K562 (cell line): ENCODE results near the gene L3MBTL1. TPM values are rescaled to one million over a fixed set of nuclear protein-coding genes. Genes with fewer than 3 reads are reported as not detected.

Experiments used
- ARID1B ChIP-seq: fragments of 450-650 bp; IDR thresholded peaks from 2 replicates; pipeline ENCODE4 v1.6.1; 2016; ENCODE audit warnings: antibody characterized with exemption, mild to moderate bottlenecking, inconsistent platforms
- MTA2 ChIP-seq: fragments of 450-650 bp; IDR thresholded peaks from 2 replicates; pipeline ENCODE4 v1.6.1; 2016; ENCODE audit warnings: low read depth
- NEUROD1 ChIP-seq: fragments of 150-350 bp; IDR thresholded peaks from 2 replicates; pipeline ENCODE4 v1.6.1; 2014; ENCODE audit warnings: borderline replicate concordance, low read length, low read depth; ENCODE audit not compliant: partially characterized antibody
- TCF3 ChIP-seq: sonication (generic); formaldehyde crosslinking; IDR thresholded peaks from 2 replicates; pipeline ENCODE4 v1.4.0; 2020; ENCODE audit warnings: mild to moderate bottlenecking, missing genetic modification reagents
- TRIM24 ChIP-seq, 2 experiments: fragments of 450-650 bp; IDR thresholded peaks; 2 replicates each; pipeline ENCODE4 v1.6.1; 2016
- ZC3H4 ChIP-seq: sonication (generic); formaldehyde crosslinking; IDR thresholded peaks from 2 replicates; pipeline ENCODE4 v1.9.0; 2021; ENCODE audit warnings: missing genetic modification reagents, borderline replicate concordance
- polyA plus RNA-seq, 8 experiments: library from polyadenylated mRNA; depleted of rRNA in 4 of 8; stranded (reverse) in 5 of 8; unstranded in 3 of 8; fragments of >200 nt; fragmentation: Nextera tagmentation in 2 of 8; fragmentation: Illumina TruSeq in 1 of 8; extraction: Ambion mirVana in 2 of 8; extraction: Trizol in 1 of 8; gene quantifications; 2 replicates each; pipeline versions ENCODE4 v1.2.1 to v1.2.3, GENCODE V29; 2011 to 2014; ENCODE audit warnings: inconsistent platforms in 1 of 8, missing spikeins in 1 of 8
- total RNA-seq, 7 experiments: library from RNA; depleted of rRNA in 6 of 7; stranded (reverse); fragments of >200 nt in 6 of 7; fragmentation: Illumina TruSeq in 2 of 7; extraction: Trizol in 2 of 7; gene quantifications; 2 replicates each; pipeline versions ENCODE4 v1.2.1 to v1.2.3, GENCODE V29; 2011 to 2021; ENCODE audit warnings: low replicate concordance in 1 of 7
- TF ChIP-seq, protein P1 (sequence below): sonication (generic); formaldehyde crosslinking; IDR thresholded peaks from 2 replicates; pipeline ENCODE4 v1.8.0; 2023; ENCODE audit warnings: missing genetic modification reagents, mild to moderate bottlenecking, borderline replicate concordance
- TF ChIP-seq, protein P2 (sequence below): fragments of 450-650 bp; IDR thresholded peaks from 2 replicates; pipeline ENCODE4 v1.6.1; 2016; ENCODE audit warnings: low read depth
- TF ChIP-seq, protein P3 (sequence below), 2 experiments: fragments of 450-650 bp; conservative IDR thresholded peaks; 2 replicates each; pipeline ENCODE4 v1.6.1; 2017; ENCODE audit warnings: mild to moderate bottlenecking in 2 of 2, moderate library complexity in 2 of 2
- TF ChIP-seq, protein P4 (sequence below): sonication (generic); formaldehyde crosslinking; IDR thresholded peaks from 2 replicates; pipeline ENCODE4 v1.8.1; 2023; ENCODE audit warnings: mild to moderate bottlenecking, missing genetic modification reagents

The L3MBTL1 gene
- total and polyA plus RNA-seq, 9 of the 15 experiments (the other 6 are each of a cell fraction or from before 2014, with no cell fraction given): 0.77 to 10.0 (median 4.4) TPM

GRCh38 chr20:43516251-43516824, 8.8 kb downstream of the L3MBTL1 start (continued):
- TF ChIP-seq, protein P1, sequence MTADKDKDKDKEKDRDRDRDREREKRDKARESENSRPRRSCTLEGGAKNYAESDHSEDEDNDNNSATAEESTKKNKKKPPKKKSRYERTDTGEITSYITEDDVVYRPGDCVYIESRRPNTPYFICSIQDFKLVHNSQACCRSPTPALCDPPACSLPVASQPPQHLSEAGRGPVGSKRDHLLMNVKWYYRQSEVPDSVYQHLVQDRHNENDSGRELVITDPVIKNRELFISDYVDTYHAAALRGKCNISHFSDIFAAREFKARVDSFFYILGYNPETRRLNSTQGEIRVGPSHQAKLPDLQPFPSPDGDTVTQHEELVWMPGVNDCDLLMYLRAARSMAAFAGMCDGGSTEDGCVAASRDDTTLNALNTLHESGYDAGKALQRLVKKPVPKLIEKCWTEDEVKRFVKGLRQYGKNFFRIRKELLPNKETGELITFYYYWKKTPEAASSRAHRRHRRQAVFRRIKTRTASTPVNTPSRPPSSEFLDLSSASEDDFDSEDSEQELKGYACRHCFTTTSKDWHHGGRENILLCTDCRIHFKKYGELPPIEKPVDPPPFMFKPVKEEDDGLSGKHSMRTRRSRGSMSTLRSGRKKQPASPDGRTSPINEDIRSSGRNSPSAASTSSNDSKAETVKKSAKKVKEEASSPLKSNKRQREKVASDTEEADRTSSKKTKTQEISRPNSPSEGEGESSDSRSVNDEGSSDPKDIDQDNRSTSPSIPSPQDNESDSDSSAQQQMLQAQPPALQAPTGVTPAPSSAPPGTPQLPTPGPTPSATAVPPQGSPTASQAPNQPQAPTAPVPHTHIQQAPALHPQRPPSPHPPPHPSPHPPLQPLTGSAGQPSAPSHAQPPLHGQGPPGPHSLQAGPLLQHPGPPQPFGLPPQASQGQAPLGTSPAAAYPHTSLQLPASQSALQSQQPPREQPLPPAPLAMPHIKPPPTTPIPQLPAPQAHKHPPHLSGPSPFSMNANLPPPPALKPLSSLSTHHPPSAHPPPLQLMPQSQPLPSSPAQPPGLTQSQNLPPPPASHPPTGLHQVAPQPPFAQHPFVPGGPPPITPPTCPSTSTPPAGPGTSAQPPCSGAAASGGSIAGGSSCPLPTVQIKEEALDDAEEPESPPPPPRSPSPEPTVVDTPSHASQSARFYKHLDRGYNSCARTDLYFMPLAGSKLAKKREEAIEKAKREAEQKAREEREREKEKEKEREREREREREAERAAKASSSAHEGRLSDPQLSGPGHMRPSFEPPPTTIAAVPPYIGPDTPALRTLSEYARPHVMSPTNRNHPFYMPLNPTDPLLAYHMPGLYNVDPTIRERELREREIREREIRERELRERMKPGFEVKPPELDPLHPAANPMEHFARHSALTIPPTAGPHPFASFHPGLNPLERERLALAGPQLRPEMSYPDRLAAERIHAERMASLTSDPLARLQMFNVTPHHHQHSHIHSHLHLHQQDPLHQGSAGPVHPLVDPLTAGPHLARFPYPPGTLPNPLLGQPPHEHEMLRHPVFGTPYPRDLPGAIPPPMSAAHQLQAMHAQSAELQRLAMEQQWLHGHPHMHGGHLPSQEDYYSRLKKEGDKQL (CRISPR knock-in tag): no peak
- TF ChIP-seq, protein P2, sequence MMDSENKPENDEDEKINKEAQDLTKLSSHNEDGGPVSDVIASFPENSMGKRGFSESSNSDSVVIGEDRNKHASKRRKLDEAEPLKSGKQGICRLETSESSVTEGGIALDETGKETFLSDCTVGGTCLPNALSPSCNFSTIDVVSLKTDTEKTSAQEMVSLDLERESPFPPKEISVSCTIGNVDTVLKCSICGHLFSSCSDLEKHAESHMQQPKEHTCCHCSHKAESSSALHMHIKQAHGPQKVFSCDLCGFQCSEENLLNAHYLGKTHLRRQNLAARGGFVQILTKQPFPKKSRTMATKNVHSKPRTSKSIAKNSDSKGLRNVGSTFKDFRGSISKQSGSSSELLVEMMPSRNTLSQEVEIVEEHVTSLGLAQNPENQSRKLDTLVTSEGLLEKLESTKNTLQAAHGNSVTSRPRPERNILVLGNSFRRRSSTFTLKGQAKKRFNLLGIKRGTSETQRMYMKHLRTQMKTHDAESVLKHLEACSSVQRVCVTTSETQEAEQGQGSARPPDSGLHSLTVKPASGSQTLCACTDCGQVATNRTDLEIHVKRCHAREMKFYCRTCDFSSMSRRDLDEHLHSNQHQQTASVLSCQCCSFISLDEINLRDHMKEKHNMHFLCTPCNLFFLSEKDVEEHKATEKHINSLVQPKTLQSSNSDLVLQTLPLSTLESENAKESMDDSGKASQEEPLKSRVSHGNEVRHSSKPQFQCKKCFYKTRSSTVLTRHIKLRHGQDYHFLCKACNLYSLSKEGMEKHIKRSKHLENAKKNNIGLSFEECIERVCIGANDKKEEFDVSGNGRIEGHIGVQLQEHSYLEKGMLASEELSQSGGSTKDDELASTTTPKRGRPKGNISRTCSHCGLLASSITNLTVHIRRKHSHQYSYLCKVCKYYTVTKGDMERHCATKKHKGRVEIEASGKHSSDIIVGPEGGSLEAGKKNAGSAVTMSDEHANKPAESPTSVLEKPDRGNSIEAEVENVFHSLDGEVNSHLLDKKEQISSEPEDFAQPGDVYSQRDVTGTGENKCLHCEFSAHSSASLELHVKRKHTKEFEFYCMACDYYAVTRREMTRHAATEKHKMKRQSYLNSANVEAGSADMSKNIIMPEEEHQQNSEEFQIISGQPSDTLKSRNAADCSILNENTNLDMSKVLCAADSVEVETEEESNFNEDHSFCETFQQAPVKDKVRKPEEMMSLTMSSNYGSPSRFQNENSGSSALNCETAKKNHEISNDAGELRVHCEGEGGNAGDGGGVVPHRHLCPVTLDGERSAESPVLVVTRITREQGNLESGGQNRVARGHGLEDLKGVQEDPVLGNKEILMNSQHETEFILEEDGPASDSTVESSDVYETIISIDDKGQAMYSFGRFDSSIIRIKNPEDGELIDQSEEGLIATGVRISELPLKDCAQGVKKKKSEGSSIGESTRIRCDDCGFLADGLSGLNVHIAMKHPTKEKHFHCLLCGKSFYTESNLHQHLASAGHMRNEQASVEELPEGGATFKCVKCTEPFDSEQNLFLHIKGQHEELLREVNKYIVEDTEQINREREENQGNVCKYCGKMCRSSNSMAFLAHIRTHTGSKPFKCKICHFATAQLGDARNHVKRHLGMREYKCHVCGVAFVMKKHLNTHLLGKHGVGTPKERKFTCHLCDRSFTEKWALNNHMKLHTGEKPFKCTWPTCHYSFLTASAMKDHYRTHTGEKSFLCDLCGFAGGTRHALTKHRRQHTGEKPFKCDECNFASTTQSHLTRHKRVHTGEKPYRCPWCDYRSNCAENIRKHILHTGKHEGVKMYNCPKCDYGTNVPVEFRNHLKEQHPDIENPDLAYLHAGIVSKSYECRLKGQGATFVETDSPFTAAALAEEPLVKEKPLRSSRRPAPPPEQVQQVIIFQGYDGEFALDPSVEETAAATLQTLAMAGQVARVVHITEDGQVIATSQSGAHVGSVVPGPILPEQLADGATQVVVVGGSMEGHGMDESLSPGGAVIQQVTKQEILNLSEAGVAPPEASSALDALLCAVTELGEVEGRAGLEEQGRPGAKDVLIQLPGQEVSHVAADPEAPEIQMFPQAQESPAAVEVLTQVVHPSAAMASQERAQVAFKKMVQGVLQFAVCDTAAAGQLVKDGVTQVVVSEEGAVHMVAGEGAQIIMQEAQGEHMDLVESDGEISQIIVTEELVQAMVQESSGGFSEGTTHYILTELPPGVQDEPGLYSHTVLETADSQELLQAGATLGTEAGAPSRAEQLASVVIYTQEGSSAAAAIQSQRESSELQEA: peak; percentile 52
- TF ChIP-seq ZC3H4 (CRISPR knock-in tag): no peak
- peak; percentile 86 for TF ChIP-seq TCF3 (CRISPR knock-in tag)
- no peak for TF ChIP-seq NEUROD1
- TF ChIP-seq, protein P3, sequence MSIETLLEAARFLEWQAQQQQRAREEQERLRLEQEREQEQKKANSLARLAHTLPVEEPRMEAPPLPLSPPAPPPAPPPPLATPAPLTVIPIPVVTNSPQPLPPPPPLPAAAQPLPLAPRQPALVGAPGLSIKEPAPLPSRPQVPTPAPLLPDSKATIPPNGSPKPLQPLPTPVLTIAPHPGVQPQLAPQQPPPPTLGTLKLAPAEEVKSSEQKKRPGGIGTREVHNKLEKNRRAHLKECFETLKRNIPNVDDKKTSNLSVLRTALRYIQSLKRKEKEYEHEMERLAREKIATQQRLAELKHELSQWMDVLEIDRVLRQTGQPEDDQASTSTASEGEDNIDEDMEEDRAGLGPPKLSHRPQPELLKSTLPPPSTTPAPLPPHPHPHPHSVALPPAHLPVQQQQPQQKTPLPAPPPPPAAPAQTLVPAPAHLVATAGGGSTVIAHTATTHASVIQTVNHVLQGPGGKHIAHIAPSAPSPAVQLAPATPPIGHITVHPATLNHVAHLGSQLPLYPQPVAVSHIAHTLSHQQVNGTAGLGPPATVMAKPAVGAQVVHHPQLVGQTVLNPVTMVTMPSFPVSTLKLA (conservative IDR thresholded peaks at IDR 0.05): 0 out of 4 replicates have a peak, but pooled peaks of 1 of the 2 experiments have one; percentile 34
- TF ChIP-seq TRIM24 (IDR thresholded peaks at IDR 0.05): 0 out of 4 replicates have a peak, but pooled peaks of 1 of the 2 experiments have one; percentile 29
- TF ChIP-seq MTA2: peak; percentile 33; the same call in 1 of the 2 replicates
- TF ChIP-seq ARID1B: peak; percentile 83
- TF ChIP-seq, protein P4, sequence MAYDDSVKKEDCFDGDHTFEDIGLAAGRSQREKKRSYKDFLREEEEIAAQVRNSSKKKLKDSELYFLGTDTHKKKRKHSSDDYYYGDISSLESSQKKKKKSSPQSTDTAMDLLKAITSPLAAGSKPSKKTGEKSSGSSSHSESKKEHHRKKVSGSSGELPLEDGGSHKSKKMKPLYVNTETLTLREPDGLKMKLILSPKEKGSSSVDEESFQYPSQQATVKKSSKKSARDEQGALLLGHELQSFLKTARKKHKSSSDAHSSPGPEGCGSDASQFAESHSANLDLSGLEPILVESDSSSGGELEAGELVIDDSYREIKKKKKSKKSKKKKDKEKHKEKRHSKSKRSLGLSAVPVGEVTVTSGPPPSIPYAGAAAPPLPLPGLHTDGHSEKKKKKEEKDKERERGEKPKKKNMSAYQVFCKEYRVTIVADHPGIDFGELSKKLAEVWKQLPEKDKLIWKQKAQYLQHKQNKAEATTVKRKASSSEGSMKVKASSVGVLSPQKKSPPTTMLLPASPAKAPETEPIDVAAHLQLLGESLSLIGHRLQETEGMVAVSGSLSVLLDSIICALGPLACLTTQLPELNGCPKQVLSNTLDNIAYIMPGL: no peak
